Nucleus accumbens (tissue), 56 donors: ENCODE data around the gene NLE1.
A peak's percentile ranks its signal among the peaks of the same experiment; 100 is the strongest.
"Not testable (repeated sequence)": the region's sequence is repeated elsewhere in the genome, so short reads cannot be mapped to it uniquely, and the experiment has no call there.

Source experiments
- DNase-seq, 56 donors: peaks; one replicate each; lab custom pipeline; 2025; lab: John Stamatoyannopoulos, UW

The NLE1 gene

GRCh38 chr17:35141681-35142466 is at the start of gene NLE1:
NLE1 (minus strand) TSS chr17:35142303; CDS start chr17:35142275, 28 bp downstream.
- DNase-seq: peak in 53 of 56 donors; percentile 33 to 88 (median 70)

GRCh38 chr17:35191001-35191695 is 49.0 kb upstream of the NLE1 start:
- DNase-seq: no peak

GRCh38 chr17:35189291-35189690 is 47.2 kb upstream of the NLE1 start:
- no peak for DNase-seq

GRCh38 chr17:35188111-35188510 is 46.0 kb upstream of the NLE1 start:
- no peak for DNase-seq

- DNase-seq: no peak
Measured at GRCh38 chr17:35187481-35187880, 45.4 kb upstream of the NLE1 start.

GRCh38 chr17:35185849-35186248 is 43.7 kb upstream of the NLE1 start:
- no peak for DNase-seq

- no peak for DNase-seq
Measured at GRCh38 chr17:35184274-35184673, 42.2 kb upstream of the NLE1 start.

GRCh38 chr17:35183332-35183731 is 41.2 kb upstream of the NLE1 start:
- DNase-seq: no peak

- not testable (repeated sequence) for DNase-seq
Measured at GRCh38 chr17:35179379-35179778, 37.3 kb upstream of the NLE1 start.

- DNase-seq: no peak
Measured at GRCh38 chr17:35176897-35177296, 34.8 kb upstream of the NLE1 start.

GRCh38 chr17:35175638-35176415 is 33.7 kb upstream of the NLE1 start:
- DNase-seq: no peak

GRCh38 chr17:35174835-35175334 is 32.8 kb upstream of the NLE1 start:
- DNase-seq: no peak

GRCh38 chr17:35172321-35172720 is 30.2 kb upstream of the NLE1 start:
- DNase-seq: not testable (repeated sequence)

GRCh38 chr17:35171834-35172233 is 29.7 kb upstream of the NLE1 start:
- DNase-seq: no peak

- DNase-seq: no peak
Measured at GRCh38 chr17:35170968-35171771, 29.1 kb upstream of the NLE1 start.

- no peak for DNase-seq
Measured at GRCh38 chr17:35169835-35170363, 27.8 kb upstream of the NLE1 start.

GRCh38 chr17:35167666-35168065 is 25.6 kb upstream of the NLE1 start:
- no peak for DNase-seq

GRCh38 chr17:35167046-35167445 is 24.9 kb upstream of the NLE1 start:
- DNase-seq: peak in 13 of 56 donors; percentile 3 to 39 (median 12)

GRCh38 chr17:35166526-35166925 is 24.4 kb upstream of the NLE1 start:
- no peak for DNase-seq

- no peak for DNase-seq
Measured at GRCh38 chr17:35164716-35165115, 22.6 kb upstream of the NLE1 start.
